Neural cell (in vitro differentiated cells): Measurements from ENCODE around the gene KIF3B. TPM values are rescaled to one million over a fixed set of nuclear protein-coding genes. Genes with fewer than 3 reads are reported as not detected.

Source experiments
- H2AFZ ChIP-seq: fragments of 200-600, 300-800 bp; sonication (generic), shearing (Covaris generic); 2 replicates; pipeline ENCODE4 v1.6.0; 2014; ENCODE audit warnings: low read depth, mild to moderate bottlenecking, antibody characterized with exemption, low read length, moderate library complexity
- H3F3A ChIP-seq: fragments of 200-600 bp; shearing (Covaris generic); 2 replicates; pipeline ENCODE4 v1.6.1; 2016; ENCODE audit warnings: mild to moderate bottlenecking, moderate library complexity, mixed read lengths, antibody characterized with exemption, low read length; ENCODE audit not compliant: insufficient read depth, poor library complexity, severe bottlenecking
- H3K27ac ChIP-seq: fragments of 200-600, 300-800 bp; sonication (generic), shearing (Covaris generic); 2 replicates; pipeline ENCODE4 v1.5.1; 2014; ENCODE audit warnings: mild to moderate bottlenecking, low read length, moderate library complexity
- H3K27me3 ChIP-seq: fragments of 300-800, 200-600 bp; sonication (generic), shearing (Covaris generic); 2 replicates; pipeline ENCODE4 v1.6.0; 2014; ENCODE audit warnings: mild to moderate bottlenecking, low read depth, low read length, moderate library complexity; ENCODE audit not compliant: insufficient read depth
- H3K36me3 ChIP-seq: fragments of 300-800, 200-600 bp; sonication (generic), shearing (Covaris generic); 2 replicates; pipeline ENCODE4 v1.5.1; 2014; ENCODE audit warnings: mild to moderate bottlenecking, antibody characterized with exemption, low read length, moderate library complexity; ENCODE audit not compliant: insufficient read depth
- H3K4me2 ChIP-seq: fragments of 300-800, 200-600 bp; sonication (generic), shearing (Covaris generic); 2 replicates; pipeline ENCODE4 v1.6.0; 2014; ENCODE audit warnings: mild to moderate bottlenecking, low read length
- H3K4me3 ChIP-seq: fragments of 300-800, 200-600 bp; sonication (generic), shearing (Covaris generic); 2 replicates; pipeline ENCODE4 v1.5.1; 2014; ENCODE audit warnings: mild to moderate bottlenecking, low read length, moderate library complexity
- H3K79me2 ChIP-seq: fragments of 200-600 bp; shearing (Covaris generic); replicated peaks from 2 replicates; pipeline ENCODE4 v1.6.0; 2014; ENCODE audit warnings: mild to moderate bottlenecking, low read length, moderate library complexity; ENCODE audit not compliant: insufficient read depth
- H3K9ac ChIP-seq: fragments of 300-800, 200-600 bp; sonication (generic), shearing (Covaris generic); 2 replicates; pipeline ENCODE4 v1.6.1; 2016; ENCODE audit warnings: mild to moderate bottlenecking, low read length, mixed read lengths
- H3K9me2 ChIP-seq: fragments of 200-600 bp; shearing (Covaris generic); 2 replicates; pipeline ENCODE4 v1.6.1; 2016; ENCODE audit warnings: mild to moderate bottlenecking, low read length, mixed read lengths; ENCODE audit not compliant: insufficient read depth
- H3K9me3 ChIP-seq: fragments of 200-600, 300-800 bp; sonication (generic), shearing (Covaris generic); 2 replicates; pipeline ENCODE4 v1.6.1; 2016; ENCODE audit warnings: mild to moderate bottlenecking, mixed run types, low read length, moderate library complexity, mixed read lengths
- H4K20me1 ChIP-seq: fragments of 200-600 bp; shearing (Covaris generic); 2 replicates; pipeline ENCODE4 v1.6.1; 2016; ENCODE audit warnings: mild to moderate bottlenecking, mixed run types; ENCODE audit not compliant: insufficient read depth
- CTCF ChIP-seq: fragments of 450-650 bp; IDR thresholded peaks from 2 replicates; pipeline ENCODE4 v1.5.1; 2014; ENCODE audit warnings: antibody characterized with exemption, mild to moderate bottlenecking, moderate library complexity; ENCODE audit not compliant: poor library complexity, severe bottlenecking
- EZH2 ChIP-seq: fragments of 200-600, 300-800 bp; shearing (Covaris generic), sonication (generic); IDR thresholded peaks from 2 replicates; pipeline ENCODE4 v1.6.1; 2014; ENCODE audit warnings: antibody characterized with exemption, low read length, borderline replicate concordance, mild to moderate bottlenecking; ENCODE audit not compliant: insufficient read depth, poor library complexity, severe bottlenecking
- MXI1 ChIP-seq: fragments of 450-650 bp; conservative IDR thresholded peaks from 2 replicates; pipeline ENCODE4 v1.6.1; 2014; ENCODE audit warnings: antibody characterized with exemption, mild to moderate bottlenecking; ENCODE audit not compliant: poor library complexity, severe bottlenecking
- POLR2AphosphoS5 ChIP-seq: IDR thresholded peaks from 2 replicates; pipeline ENCODE4 v1.6.1; 2012
- RAD21 ChIP-seq: fragments of 450-650 bp; conservative IDR thresholded peaks from 2 replicates; pipeline ENCODE4 v1.6.1; 2014; ENCODE audit warnings: antibody characterized with exemption, mild to moderate bottlenecking, moderate library complexity
- REST ChIP-seq: IDR thresholded peaks from 2 replicates; pipeline ENCODE4 v1.6.1; 2012; ENCODE audit warnings: borderline replicate concordance
- SMC3 ChIP-seq: fragments of 450-650 bp; conservative IDR thresholded peaks from 2 replicates; pipeline ENCODE4 v1.6.1; 2014; ENCODE audit warnings: antibody characterized with exemption, mild to moderate bottlenecking, moderate library complexity; ENCODE audit not compliant: poor library complexity
- TAF1 ChIP-seq: IDR thresholded peaks from 2 replicates; pipeline ENCODE4 v1.6.1; 2012; ENCODE audit warnings: low read depth
- polyA plus RNA-seq: library from polyadenylated mRNA; depleted of rRNA; stranded (reverse); fragments of >200 nt; gene quantifications from 2 replicates; pipeline ENCODE4 v1.2.3, GENCODE V29; 2014

Gene KIF3B
- polyA plus RNA-seq, 1 donor from 2014 or later: 49.4 TPM

DNA sequence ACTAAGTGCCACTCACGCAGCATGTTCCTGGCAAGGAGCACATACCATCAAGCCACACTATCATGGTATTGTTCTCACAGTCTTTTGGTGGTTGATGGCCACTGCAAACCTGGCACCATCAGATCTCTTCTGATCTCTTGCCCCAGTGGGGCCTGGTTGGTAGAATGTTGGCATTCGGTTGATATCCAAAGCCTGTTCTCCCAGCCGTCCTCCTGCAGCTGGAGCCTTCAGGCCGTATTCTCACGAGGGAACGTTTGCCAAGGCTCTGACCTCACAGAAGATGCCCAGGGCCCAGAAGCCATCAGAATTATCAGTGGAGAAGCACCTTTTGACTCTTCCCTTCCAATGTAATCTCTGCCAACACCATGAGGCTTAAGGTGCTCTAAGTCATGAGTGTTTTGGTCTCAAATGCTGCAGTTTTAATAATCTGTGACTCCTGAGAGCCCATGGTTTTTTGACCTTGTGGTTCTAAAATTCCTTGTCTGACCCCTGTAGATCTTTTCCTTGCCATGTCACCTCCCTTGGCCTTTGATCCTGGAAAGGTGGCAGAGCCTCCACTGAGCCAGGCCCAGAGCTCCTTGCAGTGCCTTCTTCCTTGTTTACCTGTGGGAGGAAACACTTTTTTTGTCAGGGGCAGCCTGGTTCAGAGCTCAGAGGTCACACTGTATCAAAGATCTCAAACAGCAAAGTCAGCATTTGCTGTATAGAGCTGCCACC lies 42.0 kb upstream of the KIF3B start:
- H3F3A ChIP-seq: no peaks in the 10 kb centered on the region
- H3K27ac ChIP-seq: no peak overlapping the region

DNA sequence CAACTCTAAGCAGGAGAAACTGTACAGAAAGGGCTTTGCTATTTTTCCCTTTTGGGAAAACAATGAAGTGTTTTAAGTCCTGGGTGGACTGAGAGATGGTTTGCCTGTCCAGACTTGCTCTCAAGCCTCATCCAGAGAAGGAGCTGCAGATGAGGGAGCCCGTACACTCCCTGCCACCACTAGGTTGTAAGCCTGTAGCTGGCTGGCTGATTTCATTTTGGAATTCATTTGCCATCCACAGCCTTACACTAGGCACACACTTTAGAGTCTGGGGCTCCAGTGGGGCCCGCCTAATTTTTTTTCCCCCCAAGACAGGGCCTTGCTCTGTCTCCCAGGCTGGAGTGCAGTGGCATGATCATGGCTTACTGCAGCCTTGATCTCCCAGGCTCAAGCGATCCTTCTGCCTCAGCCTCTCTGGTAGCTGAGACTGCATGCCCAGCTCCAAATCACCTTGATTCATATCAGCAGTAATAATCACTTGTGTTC lies 41.4 kb upstream of the KIF3B start:
- H3K4me3 ChIP-seq: no peak overlapping the region

More for the DNA sequence above, 42.0 kb upstream of the KIF3B start:
- no peak overlapping the region for H3K4me3 ChIP-seq
- H2AFZ ChIP-seq: no peak overlapping the region
- H3K9ac ChIP-seq: no peak overlapping the region
- H3K36me3 ChIP-seq: peaks cover 23% of the 10 kb centered on the region
- no peaks in the 10 kb centered on the region for H3K79me2 ChIP-seq
- TF ChIP-seq CTCF (no peak), MXI1 (no peak), REST (no peak), EZH2 (no peak), TAF1 (no peak)
- no peak overlapping the region for H3K4me2 ChIP-seq
- H4K20me1 ChIP-seq: no peaks in the 10 kb centered on the region
- no peaks in the 10 kb centered on the region for H3K9me2 ChIP-seq
- no peaks in the 10 kb centered on the region for H3K9me3 ChIP-seq
- no peaks in the 10 kb centered on the region for H3K27me3 ChIP-seq

More for the DNA sequence above, 41.4 kb upstream of the KIF3B start:
- TF ChIP-seq REST (no peak), RAD21 (no peak), TAF1 (no peak), POLR2AphosphoS5 (no peak), SMC3 (no peak)
- Histone ChIP-seq H3K27ac (no peak overlapping the region), H3K36me3 (peaks cover 18% of the 10 kb centered on the region), H3K9me2 (no peaks in the 10 kb centered on the region), H3K4me2 (no peak overlapping the region), H4K20me1 (no peaks in the 10 kb centered on the region), H3K27me3 (no peaks in the 10 kb centered on the region), H3K9me3 (no peaks in the 10 kb centered on the region), H3F3A (no peaks in the 10 kb centered on the region), H3K79me2 (no peaks in the 10 kb centered on the region), H2AFZ (no peak overlapping the region), H3K9ac (no peak overlapping the region)
